Body of pancreas (tissue), 4 donors: ENCODE data around the gene MYL6B.

Source experiments
- POLR2A ChIP-seq, 3 donors: fragments of 450-650 bp; IDR thresholded peaks; one replicate each; pipeline ENCODE4 v1.6.1; 2016; ENCODE audit warnings: antibody characterized with exemption in 3 of 3, mild to moderate bottlenecking in 2 of 3
- TF ChIP-seq, protein P1 (sequence below), 7 experiments: fragments of 450-650 bp in 4 of 7; fragments of 200-600 bp in 3 of 7; sonication (generic) in 3 of 7; IDR thresholded peaks; one replicate each; pipeline ENCODE4 v1.5.1; 2016 to 2019; ENCODE audit warnings: antibody characterized with exemption in 7 of 7

DNA sequence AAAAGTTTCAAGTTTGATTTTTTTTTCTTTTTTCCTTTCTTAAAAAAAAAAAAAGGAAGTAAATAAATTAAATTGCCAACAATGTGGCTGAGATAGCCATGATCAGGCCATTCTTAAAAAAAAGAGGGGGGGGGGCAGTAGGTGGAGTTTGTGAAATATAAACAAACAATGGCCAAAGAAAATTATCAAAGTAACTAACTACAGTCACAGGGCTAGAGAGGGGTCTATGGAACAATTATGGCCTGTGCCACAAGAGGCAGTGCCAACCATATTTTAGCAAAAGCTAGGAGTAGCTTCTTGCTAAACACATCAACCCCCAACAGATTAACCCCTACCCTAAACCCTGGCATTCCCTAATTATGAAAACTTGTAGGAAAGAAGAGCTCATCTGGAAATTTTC, 53.1 kb downstream of the MYL6B start:
- TF ChIP-seq, protein P1, sequence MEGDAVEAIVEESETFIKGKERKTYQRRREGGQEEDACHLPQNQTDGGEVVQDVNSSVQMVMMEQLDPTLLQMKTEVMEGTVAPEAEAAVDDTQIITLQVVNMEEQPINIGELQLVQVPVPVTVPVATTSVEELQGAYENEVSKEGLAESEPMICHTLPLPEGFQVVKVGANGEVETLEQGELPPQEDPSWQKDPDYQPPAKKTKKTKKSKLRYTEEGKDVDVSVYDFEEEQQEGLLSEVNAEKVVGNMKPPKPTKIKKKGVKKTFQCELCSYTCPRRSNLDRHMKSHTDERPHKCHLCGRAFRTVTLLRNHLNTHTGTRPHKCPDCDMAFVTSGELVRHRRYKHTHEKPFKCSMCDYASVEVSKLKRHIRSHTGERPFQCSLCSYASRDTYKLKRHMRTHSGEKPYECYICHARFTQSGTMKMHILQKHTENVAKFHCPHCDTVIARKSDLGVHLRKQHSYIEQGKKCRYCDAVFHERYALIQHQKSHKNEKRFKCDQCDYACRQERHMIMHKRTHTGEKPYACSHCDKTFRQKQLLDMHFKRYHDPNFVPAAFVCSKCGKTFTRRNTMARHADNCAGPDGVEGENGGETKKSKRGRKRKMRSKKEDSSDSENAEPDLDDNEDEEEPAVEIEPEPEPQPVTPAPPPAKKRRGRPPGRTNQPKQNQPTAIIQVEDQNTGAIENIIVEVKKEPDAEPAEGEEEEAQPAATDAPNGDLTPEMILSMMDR (IDR thresholded peaks at IDR 0.05): no peak
- TF ChIP-seq POLR2A (IDR thresholded peaks at IDR 0.05): no peak
